NCI-H2227 (cell line): ENCODE results near the gene ZNF827.

Source experiments
- DNase-seq: peaks from one replicate; lab custom pipeline; 2025; ENCODE audit not compliant: unreplicated experiment; lab: John Stamatoyannopoulos, UW

The ZNF827 gene

DNA sequence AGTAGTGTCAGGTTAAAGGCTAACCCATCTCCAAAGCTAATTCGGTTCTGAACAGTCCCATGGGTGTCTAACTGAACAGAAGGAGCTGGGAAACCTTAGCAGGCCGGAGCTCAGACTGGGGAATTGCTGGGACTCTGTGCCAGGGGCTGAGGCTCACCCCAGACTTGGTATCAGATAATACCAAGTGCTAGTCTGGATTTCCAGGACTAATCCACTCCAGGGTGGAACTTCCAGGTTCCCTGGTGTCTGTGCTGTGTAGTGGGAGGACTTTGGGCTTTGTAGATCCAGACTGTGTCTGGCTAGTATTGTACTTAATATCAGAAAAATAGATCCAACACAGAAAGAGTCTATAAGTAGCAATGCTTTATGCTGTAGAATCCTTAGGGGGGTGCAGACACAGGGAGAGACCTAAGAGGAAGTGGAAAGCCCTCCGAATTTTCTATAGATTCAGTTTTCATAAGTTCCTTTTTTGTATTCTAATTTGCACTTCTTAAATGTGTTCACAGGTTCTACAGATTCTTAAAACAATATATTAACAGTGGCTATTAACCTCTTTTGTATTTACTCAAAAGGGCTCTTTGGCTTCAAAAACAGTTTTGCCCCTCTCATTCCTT, 4.1 kb downstream of the ZNF827 start:
- DNase-seq, result no peak

DNA sequence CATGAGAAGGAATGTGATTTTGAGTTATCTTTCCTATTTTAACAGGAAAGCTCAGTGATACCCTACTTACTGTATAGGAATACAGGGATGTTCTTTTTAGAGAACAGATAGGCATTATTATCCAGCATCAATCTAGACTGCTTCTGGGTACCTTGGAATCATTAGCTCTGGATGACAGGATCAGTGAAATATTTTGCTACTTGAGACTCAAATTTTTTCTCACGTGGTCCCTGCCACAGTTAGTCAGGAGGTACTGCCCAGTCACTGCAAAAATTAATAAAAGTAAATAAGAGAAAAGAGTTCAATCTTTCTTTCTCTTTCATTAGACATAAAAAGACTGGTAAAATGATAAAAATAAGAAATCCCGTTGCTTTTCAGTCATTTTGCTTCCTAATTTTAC, 5.5 kb downstream of the ZNF827 start:
- DNase-seq, result no peak

DNA sequence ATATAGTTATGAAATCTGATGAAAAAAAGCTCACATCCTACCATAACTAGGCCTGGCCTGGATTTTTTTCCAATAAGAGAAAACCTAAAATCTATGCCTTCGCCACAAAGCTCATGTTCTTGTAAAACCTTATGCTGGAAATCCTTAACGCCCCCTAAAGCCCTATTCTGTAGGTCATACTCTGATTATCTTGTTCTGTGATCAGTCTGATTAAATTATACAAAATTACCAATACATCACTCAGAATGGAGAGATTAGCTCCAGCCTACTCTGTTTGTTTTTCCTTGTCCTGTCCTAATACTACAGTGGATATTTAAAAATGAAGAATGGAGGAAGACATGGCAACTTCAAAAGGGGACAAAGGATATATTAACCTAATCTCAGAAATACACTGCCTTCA, 7.2 kb downstream of the ZNF827 start:
- DNase-seq, result no peak

DNA sequence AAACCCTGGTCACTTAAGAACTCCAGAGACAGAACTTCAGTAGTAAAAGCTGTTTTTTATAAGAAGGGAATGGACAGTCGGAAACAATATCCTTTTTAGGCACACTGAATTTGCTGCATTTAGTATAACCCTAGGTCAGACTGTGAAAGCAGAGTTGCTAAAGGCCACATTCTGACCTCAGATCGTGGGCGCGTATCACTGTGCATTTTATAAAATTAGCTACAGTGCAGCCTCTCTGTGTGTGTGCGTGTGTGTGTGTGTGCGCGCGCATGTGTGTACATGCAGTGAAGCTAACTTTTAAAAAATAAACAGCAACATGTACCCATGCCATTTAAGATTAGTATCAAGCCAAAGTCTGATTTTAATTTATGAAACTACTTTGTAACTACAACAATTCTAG, 8.0 kb downstream of the ZNF827 start:
- DNase-seq, result no peak

DNA sequence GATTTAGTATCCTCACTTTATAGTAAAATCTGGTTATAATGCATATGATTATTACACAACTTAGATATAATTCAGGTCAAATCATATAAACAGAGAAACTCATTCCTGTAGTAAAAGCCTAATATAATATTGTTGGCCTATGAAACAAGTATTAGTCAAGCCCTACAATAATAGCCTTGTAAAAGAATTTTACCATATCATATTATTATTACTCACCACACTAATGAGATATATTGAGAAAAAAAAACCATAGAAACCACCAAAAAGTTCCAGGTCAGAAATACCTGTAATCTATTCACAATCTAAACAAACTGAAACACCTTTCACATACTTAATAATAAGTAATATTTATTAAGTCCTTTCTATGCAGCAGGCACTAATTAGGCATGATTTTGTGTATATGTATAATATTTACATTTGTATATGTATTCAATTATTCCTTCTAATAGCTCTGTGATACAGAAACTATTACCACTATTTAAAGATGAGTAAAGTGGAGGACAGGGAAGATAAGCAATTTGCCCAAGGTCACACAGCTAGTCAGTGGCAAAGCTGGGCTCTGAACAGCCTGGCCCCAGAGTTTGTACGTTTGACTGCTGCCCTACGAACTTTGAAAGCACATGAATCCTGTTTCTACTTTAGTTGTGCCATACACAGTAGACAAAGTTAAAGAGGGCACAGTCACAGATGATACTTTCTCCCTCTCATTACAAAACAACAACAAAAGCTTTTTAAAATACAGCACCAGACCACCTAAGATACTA, 9.0 kb downstream of the ZNF827 start:
- DNase-seq, result no peak

DNA sequence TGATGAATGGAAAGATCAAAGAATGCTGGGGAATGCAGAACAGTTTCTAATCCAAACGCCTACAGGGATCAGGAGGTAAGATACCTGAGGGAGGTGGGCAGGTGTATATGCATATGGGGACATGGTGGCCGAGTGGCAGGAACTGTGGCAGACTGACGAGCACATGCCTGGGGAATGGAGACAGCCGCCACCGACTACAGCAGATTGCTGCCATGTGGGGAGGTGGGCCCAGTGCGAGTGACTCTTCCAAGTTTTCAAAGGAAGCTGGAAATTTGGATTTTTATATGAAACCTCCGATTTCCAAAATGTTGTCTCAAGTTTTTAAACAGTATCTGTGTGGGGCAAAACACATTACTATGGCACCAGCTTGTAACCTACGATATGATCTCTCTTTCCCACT, 9.9 kb downstream of the ZNF827 start:
- no peak for DNase-seq

DNA sequence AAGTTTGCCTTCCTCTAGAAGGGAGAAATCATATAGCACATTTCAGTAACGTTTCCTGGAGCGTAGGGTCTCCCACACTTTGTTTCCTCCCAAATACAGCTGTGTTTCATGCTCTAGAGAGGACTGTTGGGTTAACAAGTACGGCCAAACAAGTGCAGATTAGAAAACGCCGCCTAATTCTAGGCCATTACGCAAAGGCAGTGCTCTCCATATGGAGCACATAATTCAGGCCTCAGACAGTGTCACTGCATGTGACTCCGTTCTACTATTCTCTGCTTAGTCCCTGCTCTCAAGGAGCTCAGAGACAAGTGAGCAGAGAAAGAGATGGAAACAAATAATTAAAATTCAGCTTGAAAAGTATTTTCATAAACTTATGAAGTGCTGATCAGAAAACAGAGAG, 11.6 kb downstream of the ZNF827 start:
- DNase-seq, result no peak

DNA sequence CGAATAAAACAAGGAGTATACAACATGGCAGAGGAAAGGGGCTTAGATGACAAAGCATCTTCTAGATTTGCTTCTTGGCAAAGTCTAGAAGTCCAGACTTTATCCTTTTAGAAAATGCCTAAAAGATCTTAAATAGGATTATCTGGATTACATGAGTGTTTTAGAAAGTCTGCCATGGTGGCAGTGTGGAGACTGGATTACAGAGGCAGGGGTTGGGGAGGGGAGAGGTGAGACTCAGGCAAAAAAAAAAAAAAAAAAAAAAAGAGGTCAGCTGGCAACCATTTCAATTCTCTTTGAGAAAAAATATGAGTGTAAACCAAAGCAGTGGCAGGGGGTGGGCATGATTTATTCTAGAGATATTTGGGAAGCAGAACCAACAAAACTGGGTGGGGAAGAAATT, 17.4 kb downstream of the ZNF827 start:
- no peak for DNase-seq

DNA sequence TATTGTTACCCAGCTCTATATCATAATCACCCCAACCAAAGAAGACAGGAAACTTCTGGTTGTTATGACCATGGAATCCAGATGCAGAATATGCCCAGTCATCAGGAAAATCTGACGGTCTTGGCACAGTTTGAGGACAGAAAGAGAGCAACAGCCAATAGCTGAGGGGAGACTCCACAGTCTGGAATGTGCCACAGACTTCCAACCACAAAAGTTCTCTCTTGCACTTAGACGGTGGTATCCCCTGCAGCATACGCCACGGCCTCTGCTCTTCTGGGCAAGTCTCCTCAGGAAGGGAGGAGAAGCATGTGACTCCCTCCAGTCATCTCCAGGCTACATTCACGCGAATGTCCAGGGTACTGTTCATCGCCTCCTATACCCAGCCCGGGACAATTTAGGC, 18.4 kb downstream of the ZNF827 start:
- DNase-seq, result no peak

DNA sequence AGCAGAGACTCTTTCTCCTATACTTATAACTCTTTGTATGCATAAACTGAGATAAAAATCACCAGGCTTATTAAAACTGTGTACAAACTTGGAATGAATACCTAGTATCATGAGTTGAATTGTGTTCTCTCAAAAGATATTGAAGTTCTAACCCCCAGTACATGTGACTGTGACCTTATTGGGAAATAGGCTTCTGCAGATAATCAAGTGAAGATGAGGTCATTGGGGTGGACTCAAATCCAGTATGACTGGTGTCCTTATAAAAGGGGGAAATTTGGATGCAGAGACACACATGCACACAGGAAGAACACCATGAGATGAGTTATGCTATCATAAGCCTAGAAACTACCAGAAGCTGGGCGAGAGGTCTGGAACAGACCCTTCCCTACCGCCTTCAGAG, 26.2 kb downstream of the ZNF827 start:
- DNase-seq, result no peak

DNA sequence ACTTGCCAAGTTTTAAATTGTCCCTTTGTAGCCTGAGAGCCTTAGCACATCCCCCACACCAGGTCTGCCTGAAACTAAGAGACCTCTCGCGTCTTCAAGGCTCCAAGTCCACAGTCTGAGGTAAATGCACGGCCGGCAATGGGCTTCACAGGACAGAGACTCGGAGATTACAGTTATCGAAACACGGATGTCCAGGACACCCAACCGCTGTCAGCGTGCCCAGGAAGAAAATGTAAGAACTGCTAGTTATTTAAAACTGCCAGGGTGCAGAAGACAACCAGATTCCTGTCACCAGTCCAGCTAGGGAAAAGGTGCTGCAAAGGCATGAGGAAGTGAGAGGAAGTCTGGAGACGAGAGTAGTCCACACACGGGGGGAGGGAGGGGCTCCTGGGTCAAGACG, 28.9 kb downstream of the ZNF827 start:
- DNase-seq, result no peak

DNA sequence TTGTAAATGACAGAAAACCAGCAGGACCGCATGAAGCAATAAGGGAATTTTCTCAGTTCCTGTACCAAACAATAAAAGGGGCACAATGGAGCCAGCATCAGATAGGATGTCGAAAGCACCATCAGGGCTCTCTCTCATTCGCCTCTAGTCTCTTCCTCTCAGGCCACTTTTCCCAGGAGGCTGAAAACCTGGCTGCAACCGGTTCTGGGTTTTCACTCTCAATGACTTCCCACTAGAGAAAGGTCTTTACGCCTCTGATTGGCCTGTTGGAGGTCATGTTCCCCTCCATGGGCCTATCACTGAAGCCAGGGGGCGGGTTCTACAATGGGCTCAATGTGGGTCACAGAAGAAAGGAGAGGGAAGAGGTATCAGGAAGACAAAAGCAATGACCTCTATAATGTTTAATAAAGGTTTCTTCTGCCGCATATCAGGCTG, 29.3 kb downstream of the ZNF827 start:
- peak; percentile 65 for DNase-seq

DNA sequence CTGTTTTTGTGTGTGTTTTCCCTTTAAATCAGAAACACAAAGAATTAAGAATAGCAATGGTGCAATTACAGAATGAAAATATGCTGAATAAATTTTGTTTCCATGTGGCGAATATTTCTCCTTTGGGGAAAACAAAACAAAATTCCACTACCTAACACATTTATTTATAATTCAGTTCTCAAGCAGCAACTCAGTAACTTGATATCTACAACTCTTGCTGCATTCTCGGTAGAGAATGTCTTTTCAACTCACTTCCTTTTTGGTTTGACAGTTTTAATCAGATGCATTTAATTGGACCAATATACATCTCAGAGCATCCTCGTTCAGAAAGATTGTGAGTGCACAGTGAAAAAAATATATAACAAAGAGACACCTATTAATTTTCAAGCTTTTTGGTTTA, 30.8 kb downstream of the ZNF827 start:
- DNase-seq, result no peak

DNA sequence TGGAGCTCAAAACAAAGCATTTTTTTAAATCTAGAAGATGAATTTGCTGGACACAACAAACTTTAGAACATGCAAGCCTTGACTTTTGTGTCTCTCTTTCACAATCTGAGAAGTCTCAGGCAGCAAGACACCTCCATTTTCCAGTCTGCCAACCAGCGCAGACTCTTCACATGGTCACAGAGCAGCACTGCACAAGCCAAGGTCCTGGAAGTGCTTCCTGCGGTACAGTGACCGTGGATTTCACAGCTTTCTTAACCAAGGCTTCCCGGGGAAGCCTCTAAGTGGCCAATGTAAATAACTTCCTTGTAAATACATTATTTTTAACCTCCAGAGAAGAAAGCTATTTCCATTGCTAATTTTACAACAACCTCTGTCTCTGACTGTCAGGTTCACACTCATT, 31.2 kb downstream of the ZNF827 start:
- no peak for DNase-seq

DNA sequence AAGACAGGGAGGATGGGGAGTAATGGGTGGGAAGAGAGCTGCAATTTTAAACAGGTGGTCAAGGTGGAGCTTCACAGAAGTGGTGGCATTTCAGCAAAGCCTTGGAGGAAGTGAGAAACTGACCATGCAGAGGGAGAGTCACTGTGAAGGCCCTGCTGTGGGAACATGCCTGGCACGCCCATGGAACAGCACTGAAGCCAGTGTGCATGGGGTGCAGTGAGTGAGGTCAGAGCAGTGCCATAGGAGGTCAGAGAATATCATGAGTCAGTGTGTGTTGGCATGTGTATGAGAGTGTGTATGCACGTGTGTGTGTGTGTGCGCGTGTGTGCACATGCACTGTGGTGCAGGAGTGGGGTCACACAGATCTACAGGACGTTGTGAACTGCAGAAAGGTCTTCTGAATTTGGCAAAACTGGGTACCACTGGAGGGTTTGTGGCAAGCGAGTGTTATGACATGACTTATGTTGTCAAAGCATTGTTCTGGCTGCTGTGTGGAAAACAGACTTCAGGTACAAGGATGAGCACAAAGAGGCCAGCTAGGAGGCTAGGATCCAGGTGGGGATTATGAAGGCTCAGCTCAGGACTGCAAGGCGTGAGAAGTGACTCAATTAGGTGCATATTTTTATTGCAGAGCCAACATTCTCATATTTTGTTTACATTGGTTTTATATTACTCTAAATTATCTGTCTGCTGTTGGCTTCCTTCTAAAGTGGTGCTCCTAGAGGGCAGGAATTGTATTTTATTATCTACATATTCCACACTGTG, 34.0 kb downstream of the ZNF827 start:
- no peak for DNase-seq

DNA sequence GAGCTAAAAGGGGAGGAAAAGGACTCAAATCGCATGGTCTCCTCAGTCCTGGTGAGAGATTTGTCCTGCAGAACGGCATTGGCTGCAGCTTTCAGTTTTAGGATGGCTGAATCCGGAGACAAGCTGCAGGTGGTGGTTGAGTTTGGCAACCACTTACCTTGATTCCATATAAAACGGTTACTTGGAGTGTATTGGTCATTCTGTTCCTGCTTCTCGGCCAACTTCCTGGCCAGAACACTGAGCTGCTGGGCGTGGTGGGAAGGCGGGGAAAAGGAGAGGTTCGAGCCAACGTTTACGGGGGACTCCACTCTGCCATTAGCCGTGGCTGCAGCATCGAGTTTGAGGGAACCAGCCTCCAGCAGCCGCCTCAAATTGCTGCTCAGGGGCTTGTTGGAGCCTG, 36.1 kb downstream of the ZNF827 start:
- no peak for DNase-seq

DNA sequence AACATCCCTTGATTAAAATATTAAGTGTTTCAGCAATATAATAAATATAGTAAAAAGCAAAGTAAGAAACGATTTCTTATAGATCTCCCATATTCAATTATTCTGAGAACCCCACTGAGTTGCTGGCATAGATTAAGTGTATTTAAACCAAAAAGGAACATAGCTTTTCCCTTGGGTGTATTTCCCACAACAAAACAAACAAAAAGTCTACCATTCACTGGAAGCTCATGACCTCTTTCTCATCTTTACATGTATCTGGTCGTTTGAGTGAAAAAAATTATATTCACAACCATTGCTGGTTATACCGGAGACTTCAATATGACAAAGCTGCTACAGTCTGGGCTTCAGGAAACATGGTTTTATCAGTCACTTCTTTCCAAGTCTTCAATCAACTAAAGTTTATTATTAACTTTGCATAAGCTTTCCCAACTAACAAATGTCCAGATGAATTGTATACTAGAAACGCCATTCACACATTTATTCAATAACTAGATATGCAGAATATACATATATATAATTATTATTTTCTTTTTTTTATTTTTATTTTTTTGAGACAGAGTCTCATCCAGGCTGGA, 38.6 kb downstream of the ZNF827 start:
- no peak for DNase-seq

DNA sequence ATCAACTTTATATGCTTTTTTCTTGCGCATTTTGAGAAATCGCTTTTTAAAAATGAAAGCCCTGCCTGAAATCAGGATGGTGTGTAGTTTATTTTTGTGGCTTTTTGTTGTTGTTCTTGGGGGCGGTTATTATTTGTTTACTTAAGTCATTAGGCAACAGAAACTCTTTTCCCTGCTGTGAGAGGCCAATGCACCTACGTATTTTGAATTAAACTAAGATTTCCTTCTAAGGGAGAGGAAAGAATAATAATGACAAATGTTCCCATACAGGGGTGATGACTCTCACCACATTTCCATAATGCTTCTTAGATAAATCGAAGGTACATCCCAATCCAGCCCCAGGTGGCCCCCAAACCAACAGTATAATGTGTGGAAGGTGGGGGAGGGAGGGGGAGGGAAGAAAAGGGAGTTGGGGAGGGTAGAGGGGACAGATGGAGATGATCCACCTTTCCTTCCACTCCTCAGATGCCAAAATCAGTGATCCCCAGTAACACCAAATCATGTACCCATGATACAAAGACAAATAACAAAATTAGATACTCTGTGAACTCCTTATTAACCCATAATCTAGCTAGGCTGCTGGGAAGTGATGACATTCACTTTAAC, 39.6 kb downstream of the ZNF827 start:
- DNase-seq, result no peak

DNA sequence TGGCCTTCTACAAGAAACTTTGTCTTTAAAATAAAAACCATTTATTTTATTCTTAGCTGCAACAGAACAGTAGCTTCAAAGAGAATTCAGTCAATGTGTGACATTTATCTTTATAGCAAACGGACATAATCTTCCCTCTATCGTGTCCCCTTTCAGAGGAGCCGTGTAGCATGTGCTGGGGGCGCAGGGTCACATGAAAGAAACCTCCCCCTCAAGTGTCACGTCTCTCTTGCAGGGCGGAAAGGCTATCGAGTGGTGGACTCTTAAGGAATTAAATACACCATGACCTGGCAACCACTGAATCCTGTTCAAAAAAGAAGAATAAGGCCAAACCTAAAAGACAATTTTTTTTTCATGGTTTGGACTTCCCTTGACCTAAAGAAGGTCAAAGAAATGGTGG, 40.2 kb downstream of the ZNF827 start:
- no peak for DNase-seq

DNA sequence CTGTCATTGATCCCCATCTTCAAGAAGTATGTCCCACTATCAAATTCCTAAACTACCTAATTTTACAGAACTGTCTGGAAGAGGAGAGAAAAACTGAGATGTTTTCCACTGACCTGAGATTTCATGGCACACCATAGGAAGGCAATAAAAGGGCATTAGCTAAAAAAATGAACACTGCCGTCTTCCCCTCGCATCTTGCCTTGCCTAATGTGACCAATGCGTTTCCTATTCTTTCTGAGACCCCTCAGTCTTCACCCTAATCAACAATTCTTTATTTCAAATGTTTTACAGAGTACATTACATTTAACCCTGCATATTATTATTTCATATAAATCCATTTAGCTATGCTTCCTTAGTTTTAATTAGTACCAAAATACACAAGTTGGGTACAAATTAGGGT, 43.6 kb downstream of the ZNF827 start:
- DNase-seq, result no peak

DNA sequence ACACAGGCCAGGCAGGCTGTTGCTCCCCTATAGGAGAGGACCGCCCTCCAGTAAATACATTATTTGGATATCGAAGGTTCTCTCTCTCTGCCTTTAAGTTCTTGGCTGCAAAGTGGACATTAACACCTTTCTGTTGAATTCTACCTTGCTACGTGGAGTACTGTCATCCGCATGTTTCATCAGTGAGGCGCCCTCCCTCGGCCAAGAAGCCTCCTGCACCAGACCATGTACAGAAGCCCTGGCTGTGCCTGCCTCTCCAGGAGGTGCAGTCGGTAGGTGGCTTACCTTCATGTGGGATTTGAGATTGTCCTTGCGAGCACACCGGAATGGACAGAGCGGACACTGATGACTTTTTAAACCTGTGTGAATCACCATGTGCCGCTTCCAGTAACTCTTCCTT, 46.7 kb downstream of the ZNF827 start:
- no peak for DNase-seq

DNA sequence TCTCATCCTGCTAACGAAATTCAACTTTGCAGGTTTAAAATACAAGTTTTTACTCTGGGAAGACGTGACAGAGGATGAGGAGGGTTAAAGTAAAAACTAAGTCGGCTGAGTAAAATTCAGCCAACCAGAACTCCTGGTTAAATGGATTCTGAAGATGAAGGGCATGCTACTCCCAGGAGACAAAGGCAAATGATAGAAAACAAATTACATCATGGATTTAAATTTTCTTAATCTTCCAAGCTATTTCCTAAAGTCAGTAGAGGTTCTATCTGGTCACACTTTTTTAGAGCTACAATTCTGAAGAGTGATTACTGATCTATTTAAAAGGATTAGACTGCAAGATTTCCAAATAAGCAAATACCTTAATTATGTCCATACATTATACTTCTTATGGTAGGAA, 47.9 kb downstream of the ZNF827 start:
- DNase-seq, result no peak
